Uterus (tissue), 4 donors: ENCODE measurements around the gene PFDN2. TPM values are rescaled to one million over a fixed set of nuclear protein-coding genes. Genes with fewer than 3 reads are reported as not detected.

Experiments
- DNase-seq, 2 donors: peaks; one replicate each; pipeline ENCODE4 v3.0.0-alpha.2; 2019 to 2020
- H3K27ac ChIP-seq, 2 donors: fragments of 200-600 bp; sonication (generic); 1 replicate in 1 of 2; 2 replicates in 1 of 2; pipeline ENCODE4 v1.5.1; 2016 to 2018
- H3K27me3 ChIP-seq, 2 donors: fragments of 200-600 bp; sonication (generic); one replicate each; pipeline ENCODE4 v1.5.1; 2018 to 2019; ENCODE audit warnings: control low read depth in 1 of 2
- H3K36me3 ChIP-seq, 2 donors: fragments of 200-600 bp; sonication (generic); one replicate each; pipeline ENCODE4 v1.5.1; 2019; ENCODE audit warnings: control low read depth in 1 of 2
- H3K4me1 ChIP-seq, 2 donors: fragments of 200-600 bp; sonication (generic); one replicate each; pipeline ENCODE4 v1.5.1; 2018 to 2019; ENCODE audit warnings: control low read depth in 1 of 2
- H3K4me3 ChIP-seq, 2 donors: fragments of 200-600 bp; sonication (generic); 1 replicate in 1 of 2; 2 replicates in 1 of 2; pipeline ENCODE4 v1.5.1; 2018 to 2019; ENCODE audit warnings: mild to moderate bottlenecking in 1 of 2
- H3K9me3 ChIP-seq, 2 donors: fragments of 200-600 bp; sonication (generic); one replicate each; pipeline ENCODE4 v1.5.1; 2019; ENCODE audit warnings: control low read depth in 1 of 2
- CTCF ChIP-seq, 4 experiments: fragments of 200-600 bp in 2 of 4; fragments of 450-650 bp in 2 of 4; sonication (generic) in 2 of 4; IDR thresholded peaks; one replicate each; pipeline ENCODE4 v1.5.1; 2016 to 2019; ENCODE audit warnings: antibody characterized with exemption in 4 of 4, mild to moderate bottlenecking in 2 of 4, moderate library complexity in 1 of 4
- POLR2A ChIP-seq, 2 donors: fragments of 450-650 bp; IDR thresholded peaks; one replicate each; pipeline ENCODE4 v1.6.1; 2016; ENCODE audit warnings: antibody characterized with exemption in 2 of 2, mild to moderate bottlenecking in 1 of 2, moderate library complexity in 1 of 2
- intact Hi-C: fragments of 100-400 bp; cut with DNase I; formaldehyde crosslinking; loops from one replicate; pipeline ENCODE4 v1.15.1; 2023; ENCODE audit warnings: low total_unique reads
- total RNA-seq, 4 donors: library from RNA; depleted of rRNA in 3 of 4; stranded (reverse); fragments of >200 nt in 3 of 4; gene quantifications; one replicate each; pipeline versions ENCODE4 v1.1.0 to v1.2.4, GENCODE V29; 2014 to 2023
- donor health status: DM: yes; HTN: yes; CAD: no.

PFDN2 gene
- total RNA-seq, 4 donors from 2014 or later: 3.3 to 38.9 (median 29.8) TPM

GRCh38 chr1:161076410-161076809, 41.4 kb downstream of the PFDN2 start:
- TF ChIP-seq CTCF (IDR thresholded peaks at IDR 0.05) (no peak), POLR2A (IDR thresholded peaks at IDR 0.05) (no peak)
- Histone ChIP-seq H3K4me3 (no peak overlapping the region), H3K36me3 (no peaks in the 10 kb centered on the region), H3K4me1 (no peaks in the 10 kb centered on the region), H3K27ac (no peak overlapping the region), H3K27me3 (no peaks in the 10 kb centered on the region), H3K9me3 (no peaks in the 10 kb centered on the region)
- intact Hi-C loops: no loop called here
- DNase-seq: no peak

GRCh38 chr1:161074676-161075368, 43.0 kb downstream of the PFDN2 start:
- Histone ChIP-seq H3K9me3 (no peaks in the 10 kb centered on the region), H3K36me3 (no peaks in the 10 kb centered on the region), H3K4me3 (no peak overlapping the region), H3K4me1 (no peaks in the 10 kb centered on the region), H3K27me3 (no peaks in the 10 kb centered on the region), H3K27ac (no peak overlapping the region)
- TF ChIP-seq POLR2A (IDR thresholded peaks at IDR 0.05) (no peak), CTCF (IDR thresholded peaks at IDR 0.05) (no peak)
- intact Hi-C loops: no loop called here
- no peak for DNase-seq

GRCh38 chr1:161073474-161074121, 44.2 kb downstream of the PFDN2 start:
- no peaks in the 10 kb centered on the region for H3K4me1 ChIP-seq
- H3K4me3 ChIP-seq: no peak overlapping the region
- TF ChIP-seq POLR2A (IDR thresholded peaks at IDR 0.05): no peak
- TF ChIP-seq CTCF (IDR thresholded peaks at IDR 0.05): no peak
- intact Hi-C loops: no loop called here
- DNase-seq: no peak
- H3K9me3 ChIP-seq: no peaks in the 10 kb centered on the region
- no peaks in the 10 kb centered on the region for H3K27me3 ChIP-seq
- H3K27ac ChIP-seq: no peak overlapping the region
- H3K36me3 ChIP-seq: no peaks in the 10 kb centered on the region

- no peak for TF ChIP-seq POLR2A (IDR thresholded peaks at IDR 0.05)
- no peak for DNase-seq
- Histone ChIP-seq H3K27ac (no peak overlapping the region), H3K4me1 (no peaks in the 10 kb centered on the region), H3K4me3 (no peak overlapping the region), H3K27me3 (no peaks in the 10 kb centered on the region), H3K9me3 (no peaks in the 10 kb centered on the region), H3K36me3 (no peaks in the 10 kb centered on the region)
- intact Hi-C loops: no loop called here
Observed at GRCh38 chr1:161072751-161073449, 44.9 kb downstream of the PFDN2 start.

- TF ChIP-seq POLR2A (IDR thresholded peaks at IDR 0.05) (no peak), CTCF (IDR thresholded peaks at IDR 0.05) (peak in 3 of 4 experiments; percentile 14 to 35 (median 22))
- H3K27ac ChIP-seq: no peak overlapping the region
Observed at GRCh38 chr1:161071886-161072371, 45.9 kb downstream of the PFDN2 start.

More at GRCh38 chr1:161071886-161072371, 45.9 kb downstream of the PFDN2 start:
- DNase-seq: no peak
- intact Hi-C loops: no loop called here
- no peaks in the 10 kb centered on the region for H3K9me3 ChIP-seq
- H3K27me3 ChIP-seq: no peaks in the 10 kb centered on the region
- H3K4me1 ChIP-seq: no peaks in the 10 kb centered on the region
- no peak overlapping the region for H3K4me3 ChIP-seq
- H3K36me3 ChIP-seq: no peaks in the 10 kb centered on the region
